H1 (cell line): ENCODE measurements around the gene NENF. TPM values are rescaled to one million over a fixed set of nuclear protein-coding genes. Genes with fewer than 3 reads are reported as not detected.

Source experiments
- ASH2L ChIP-seq: fragments of 200-600, 300-600 bp; sonication (generic); IDR thresholded peaks from one replicate; pipeline ENCODE4 v1.7.1; 2017; ENCODE audit warnings: low read length
- PHF8 ChIP-seq: fragments of 200-600 bp; sonication (generic); conservative IDR thresholded peaks from 2 replicates; pipeline ENCODE4 v1.7.1; 2012; ENCODE audit warnings: low read depth, mild to moderate bottlenecking, inconsistent platforms, low read length, moderate library complexity
- TAF7 ChIP-seq: optimal IDR thresholded peaks from 2 replicates; pipeline ENCODE3; 2011; ENCODE audit warnings: low read depth, mild to moderate bottlenecking, inconsistent platforms, low read length, moderate library complexity, borderline replicate concordance
- polyA plus RNA-seq, 7 experiments: library from polyadenylated mRNA; depleted of rRNA in 3 of 7; stranded (reverse) in 5 of 7; unstranded in 2 of 7; fragments of >200 nt in 5 of 7; fragments of 200-250 nt in 2 of 7; gene quantifications; 1 replicate in 5 of 7; 2 replicates in 1 of 7; 4 replicates in 1 of 7; pipeline versions ENCODE4 v1.2.1 to v1.2.3, GENCODE V29; 2011 to 2013; ENCODE audit warnings: missing spikeins in 2 of 7, mixed read lengths in 2 of 7
- total RNA-seq: library from RNA; stranded (reverse); fragmentation: NEBNext Ultra II Directional; extraction: Animal tissue kit (Norgen Biotek cat#: 25700); gene quantifications from 2 replicates; pipeline ENCODE4 v1.2.1, GENCODE V29; 2021

The NENF gene
- total and polyA plus RNA-seq, 2 of the 8 experiments (the other 6 are each of a cell fraction or from before 2014, with no cell fraction given) = 27.0 to 28.0 TPM

DNA sequence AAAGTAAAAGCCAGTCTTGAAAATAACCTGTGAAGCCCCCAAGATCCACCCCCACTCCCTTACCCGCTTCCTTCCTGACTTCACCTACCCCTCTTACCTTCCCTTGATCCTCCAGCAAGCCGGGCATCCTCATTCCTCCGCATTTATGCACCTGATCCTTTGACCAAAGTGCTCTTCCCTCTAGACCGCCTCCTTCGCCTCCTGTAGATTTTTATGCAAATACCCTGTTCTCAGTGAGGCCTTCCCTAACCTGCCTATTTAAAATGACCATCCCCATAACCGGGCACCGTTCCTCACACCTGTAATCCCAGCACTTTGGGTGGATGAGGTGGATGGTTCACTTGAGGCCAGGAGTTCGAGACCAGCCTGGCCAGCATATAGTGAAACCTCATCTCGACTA, 1.1 kb upstream of the NENF start (continued):
- no peak for TF ChIP-seq TAF7
- no peak for TF ChIP-seq ASH2L
- no peak for TF ChIP-seq PHF8
